Stomach (tissue), 4 donors: ENCODE data around the gene PIK3CB.

Experiments
- CTCF ChIP-seq, 7 experiments: fragments of 450-650 bp in 4 of 7; fragments of 200-600 bp in 3 of 7; sonication (generic) in 3 of 7; IDR thresholded peaks; one replicate each; pipeline ENCODE4 v1.5.1; 2016 to 2019; ENCODE audit warnings: antibody characterized with exemption in 7 of 7, control low read depth in 2 of 7, mild to moderate bottlenecking in 1 of 7
- POLR2A ChIP-seq, 4 donors: fragments of 450-650 bp; IDR thresholded peaks; one replicate each; pipeline ENCODE4 v1.6.1; 2016; ENCODE audit warnings: antibody characterized with exemption in 4 of 4, control low read depth in 2 of 4, mild to moderate bottlenecking in 1 of 4, moderate library complexity in 1 of 4
- POLR2AphosphoS5 ChIP-seq, 3 donors: sonication (generic); formaldehyde crosslinking; IDR thresholded peaks; one replicate each; pipeline ENCODE4 v1.6.1; 2016; ENCODE audit warnings: antibody characterized with exemption in 3 of 3

- no peak for TF ChIP-seq CTCF (IDR thresholded peaks at IDR 0.05)
- TF ChIP-seq POLR2A (IDR thresholded peaks at IDR 0.05): no peak
- no peak for TF ChIP-seq POLR2AphosphoS5 (IDR thresholded peaks at IDR 0.05)
These were observed 87.5 kb downstream of the PIK3CB start for GRCh38 chr3:138747225-138747624.
